Activated naive CD4-positive, alpha-beta T cell treated with anti-CD3 and anti-CD28 coated beads for 36 hours (primary cell): Measurements from ENCODE around the gene CLCNKB. TPM values are rescaled to one million over a fixed set of nuclear protein-coding genes. Genes with fewer than 3 reads are reported as not detected.

Experiments
- CTCF ChIA-PET: fragments of 350-600 bp; sonication (Branson Sonifier 250); formaldehyde crosslinking; loops from one replicate; lab custom pipeline; 2021; ENCODE audit warnings: antibody characterized with exemption; lab: Charles Lee
- DNase-seq: peaks from one replicate; pipeline ENCODE4 v3.0.0-alpha.2; 2020
- H3K27ac Mint-ChIP-seq: one replicate; pipeline ENCODE4 v1.8.0; 2021; ENCODE audit warnings: mild to moderate bottlenecking, mixed read lengths
- H3K27me3 Mint-ChIP-seq: one replicate; pipeline ENCODE4 v1.8.0; 2021; ENCODE audit warnings: low read depth, mixed read lengths
- H3K36me3 Mint-ChIP-seq: one replicate; pipeline ENCODE4 v1.8.0; 2021; ENCODE audit warnings: low read depth, mixed read lengths
- H3K4me1 Mint-ChIP-seq: one replicate; pipeline ENCODE4 v1.8.0; 2021; ENCODE audit warnings: low read depth, mixed read lengths
- H3K4me3 Mint-ChIP-seq: one replicate; pipeline ENCODE4 v1.8.0; 2021; ENCODE audit warnings: mild to moderate bottlenecking, moderate library complexity, mixed read lengths
- H3K9me3 Mint-ChIP-seq: one replicate; pipeline ENCODE4 v1.8.0; 2021; ENCODE audit warnings: mixed read lengths
- intact Hi-C: fragments of 100-400 bp; cut with micrococcal nuclease; formaldehyde crosslinking; loops from one replicate; pipeline ENCODE4 v1.15.1; 2023
- total RNA-seq, 2 experiments: library from RNA; stranded (reverse); gene quantifications; one replicate each; pipeline ENCODE4 v1.2.3, GENCODE V29; 2021

The CLCNKB gene
- total RNA-seq, 2 experiments from 2014 or later: not detected

GRCh38 chr1:16075337-16076030 lies 31.9 kb downstream of the CLCNKB start:
- CTCF ChIA-PET: interaction anchor here (0.6 to 1.8 kb wide), 6 partner anchors 38 to 295 kb away, joined by 3 to 8 read pairs (median 4); no protein-coding TSS in a partner anchor
- DNase-seq: no peak
- no peaks in the 10 kb centered on the region for H3K9me3 Mint-ChIP-seq
- H3K4me3 Mint-ChIP-seq: no peak overlapping the region
- H3K27me3 Mint-ChIP-seq: peaks cover 14% of the 10 kb centered on the region
- H3K36me3 Mint-ChIP-seq: no peaks in the 10 kb centered on the region
- peaks cover 7% of the 10 kb centered on the region for H3K4me1 Mint-ChIP-seq
- intact Hi-C loops: no loop called here
- no peak overlapping the region for H3K27ac Mint-ChIP-seq

GRCh38 chr1:16076031-16076864 lies 32.7 kb downstream of the CLCNKB start:
- H3K9me3 Mint-ChIP-seq: no peaks in the 10 kb centered on the region
- H3K27me3 Mint-ChIP-seq: peaks cover 14% of the 10 kb centered on the region
- no peak for DNase-seq
- H3K4me3 Mint-ChIP-seq: no peak overlapping the region
- H3K27ac Mint-ChIP-seq: no peak overlapping the region
- no peaks in the 10 kb centered on the region for H3K36me3 Mint-ChIP-seq
- CTCF ChIA-PET: interaction anchor here (0.6 to 1.8 kb wide), 5 partner anchors 92 to 294 kb away, joined by 3 to 8 read pairs (median 4); no protein-coding TSS in a partner anchor
- H3K4me1 Mint-ChIP-seq: peaks cover 7% of the 10 kb centered on the region
- intact Hi-C loops: no loop called here

- intact Hi-C loops: no loop called here
- H3K9me3 Mint-ChIP-seq: no peaks in the 10 kb centered on the region
- peaks cover 7% of the 10 kb centered on the region for H3K4me1 Mint-ChIP-seq
- CTCF ChIA-PET: interaction anchor here (0.6 to 8.7 kb wide), 4 partner anchors 67 to 287 kb away, joined by 3 to 243 read pairs (median 14); no protein-coding TSS in a partner anchor
- H3K4me3 Mint-ChIP-seq: no peak overlapping the region
- H3K36me3 Mint-ChIP-seq: no peaks in the 10 kb centered on the region
- DNase-seq: no peak
- H3K27ac Mint-ChIP-seq: no peak overlapping the region
- H3K27me3 Mint-ChIP-seq: peaks cover 14% of the 10 kb centered on the region
Observed at GRCh38 chr1:16076865-16077238, 33.3 kb downstream of the CLCNKB start.

GRCh38 chr1:16077406-16078245 lies 34.0 kb downstream of the CLCNKB start:
- intact Hi-C loops: no loop called here
- no peak overlapping the region for H3K4me3 Mint-ChIP-seq
- peaks cover 12% of the 10 kb centered on the region for H3K27me3 Mint-ChIP-seq
- DNase-seq: no peak
- CTCF ChIA-PET: interaction anchor here (0.6 to 8.7 kb wide), 10 partner anchors 21 to 286 kb away, joined by 3 to 243 read pairs (median 8); no protein-coding TSS in a partner anchor
- no peaks in the 10 kb centered on the region for H3K9me3 Mint-ChIP-seq
- H3K27ac Mint-ChIP-seq: no peak overlapping the region
- no peaks in the 10 kb centered on the region for H3K36me3 Mint-ChIP-seq
- H3K4me1 Mint-ChIP-seq: peaks cover 7% of the 10 kb centered on the region

GRCh38 chr1:16078925-16079656 lies 35.5 kb downstream of the CLCNKB start:
- H3K36me3 Mint-ChIP-seq: no peaks in the 10 kb centered on the region
- H3K9me3 Mint-ChIP-seq: no peaks in the 10 kb centered on the region
- intact Hi-C loops: loop anchor here (1.0 kb wide), 3 partner anchors 108 to 284 kb away; no protein-coding TSS in a partner anchor
- CTCF ChIA-PET: interaction anchor here (0.6 to 8.7 kb wide), 37 partner anchors 9 to 542 kb away, joined by 3 to 243 read pairs (median 5); partner anchors contain the start of genes EPHA2 and NECAP2
- peak; percentile 85 for DNase-seq
- H3K4me1 Mint-ChIP-seq: peaks cover 4% of the 10 kb centered on the region
- H3K27me3 Mint-ChIP-seq: peaks cover 4% of the 10 kb centered on the region
- H3K4me3 Mint-ChIP-seq: peak overlapping the region; percentile 67
- H3K27ac Mint-ChIP-seq: peak overlapping the region; percentile 65

GRCh38 chr1:16080422-16081150 lies 37.0 kb downstream of the CLCNKB start:
- intact Hi-C loops: no loop called here
- no peaks in the 10 kb centered on the region for H3K27me3 Mint-ChIP-seq
- CTCF ChIA-PET: interaction anchor here (0.9 to 8.7 kb wide), 8 partner anchors 72 to 283 kb away, joined by 3 to 243 read pairs (median 8); partner anchors contain the start of gene EPHA2
- H3K36me3 Mint-ChIP-seq: no peaks in the 10 kb centered on the region
- H3K27ac Mint-ChIP-seq: no peak overlapping the region
- DNase-seq: peak; percentile 2
- H3K4me3 Mint-ChIP-seq: no peak overlapping the region
- H3K4me1 Mint-ChIP-seq: peaks cover 4% of the 10 kb centered on the region
- no peaks in the 10 kb centered on the region for H3K9me3 Mint-ChIP-seq

GRCh38 chr1:16081636-16082035 lies 38.1 kb downstream of the CLCNKB start:
- intact Hi-C loops: no loop called here
- Mint-ChIP-seq H3K27me3 (no peaks in the 10 kb centered on the region), H3K36me3 (no peaks in the 10 kb centered on the region), H3K9me3 (no peaks in the 10 kb centered on the region), H3K27ac (no peak overlapping the region), H3K4me3 (no peak overlapping the region), H3K4me1 (peaks cover 4% of the 10 kb centered on the region)
- DNase-seq: no peak
- CTCF ChIA-PET: interaction anchor here (0.5 to 8.7 kb wide), 21 partner anchors 10 to 1219 kb away, joined by 3 to 243 read pairs (median 4); no protein-coding TSS in a partner anchor

- Mint-ChIP-seq H3K4me3 (no peak overlapping the region), H3K9me3 (no peaks in the 10 kb centered on the region), H3K4me1 (peaks cover 4% of the 10 kb centered on the region), H3K36me3 (no peaks in the 10 kb centered on the region), H3K27ac (no peak overlapping the region), H3K27me3 (no peaks in the 10 kb centered on the region)
- DNase-seq: peak; percentile 83
- CTCF ChIA-PET: interaction anchor here (0.6 to 8.7 kb wide), 23 partner anchors 10 to 1218 kb away, joined by 3 to 243 read pairs (median 4); partner anchors contain the start of genes EPHA2 and FAM131C
- intact Hi-C loops: no loop called here
Observed at GRCh38 chr1:16082283-16083038, 38.9 kb downstream of the CLCNKB start.

GRCh38 chr1:16083486-16083885 lies 39.9 kb downstream of the CLCNKB start:
- no peak for DNase-seq
- H3K36me3 Mint-ChIP-seq: no peaks in the 10 kb centered on the region
- H3K4me1 Mint-ChIP-seq: peaks cover 4% of the 10 kb centered on the region
- H3K9me3 Mint-ChIP-seq: no peaks in the 10 kb centered on the region
- H3K4me3 Mint-ChIP-seq: no peak overlapping the region
- no peaks in the 10 kb centered on the region for H3K27me3 Mint-ChIP-seq
- H3K27ac Mint-ChIP-seq: no peak overlapping the region
- CTCF ChIA-PET: interaction anchor here (1.5 to 8.7 kb wide), 3 partner anchors 11 to 106 kb away, joined by 3 to 243 read pairs (median 5); partner anchors contain the start of gene FAM131C
- intact Hi-C loops: no loop called here

- no peaks in the 10 kb centered on the region for H3K27me3 Mint-ChIP-seq
- H3K4me3 Mint-ChIP-seq: no peak overlapping the region
- no peaks in the 10 kb centered on the region for H3K36me3 Mint-ChIP-seq
- intact Hi-C loops: no loop called here
- no peak for DNase-seq
- no peaks in the 10 kb centered on the region for H3K9me3 Mint-ChIP-seq
- CTCF ChIA-PET: interaction anchor here (1.1 to 8.7 kb wide), 3 partner anchors 12 to 104 kb away, joined by 4 to 243 read pairs (median 4); partner anchors contain the start of gene FAM131C
- H3K27ac Mint-ChIP-seq: no peak overlapping the region
- H3K4me1 Mint-ChIP-seq: no peaks in the 10 kb centered on the region
Observed at GRCh38 chr1:16085522-16085921, 41.9 kb downstream of the CLCNKB start.
